Breast epithelium (tissue), 4 donors: ENCODE results near the gene BUB1. TPM values are rescaled to one million over a fixed set of nuclear protein-coding genes. Genes with fewer than 3 reads are reported as not detected.

Source experiments
- DNase-seq, 2 donors: peaks; one replicate each; pipeline ENCODE4 v3.0.0-alpha.2; 2019; ENCODE audit warnings: low spot score in 2 of 2
- H3K27ac ChIP-seq, 2 donors: fragments of 200-600 bp; sonication (generic) in 1 of 2; one replicate each; pipeline ENCODE4 v1.5.1; 2016 to 2019; ENCODE audit warnings: mild to moderate bottlenecking in 1 of 2
- H3K27me3 ChIP-seq, 2 donors: fragments of 200-600 bp; sonication (generic) in 1 of 2; one replicate each; pipeline versions ENCODE4 v1.5.1 to v1.6.0; 2017 to 2019; ENCODE audit warnings: control low read depth in 1 of 2, mild to moderate bottlenecking in 1 of 2
- H3K36me3 ChIP-seq: fragments of 200-600 bp; one replicate; pipeline ENCODE4 v1.5.1; 2019
- H3K4me1 ChIP-seq, 2 donors: fragments of 200-600 bp; sonication (generic); one replicate each; pipeline ENCODE4 v1.5.1; 2016 to 2019; ENCODE audit warnings: control low read depth in 1 of 2
- H3K4me3 ChIP-seq, 3 donors: fragments of 200-600 bp; sonication (generic); 1 replicate in 2 of 3; 2 replicates in 1 of 3; pipeline ENCODE4 v1.5.1; 2016 to 2019; ENCODE audit warnings: mild to moderate bottlenecking in 3 of 3, moderate library complexity in 2 of 3
- H3K9me3 ChIP-seq, 2 donors: fragments of 200-600 bp; sonication (generic) in 1 of 2; one replicate each; pipeline ENCODE4 v1.5.1; 2016 to 2019; ENCODE audit warnings: control low read depth in 1 of 2
- POLR2A ChIP-seq: fragments of 450-650 bp; IDR thresholded peaks from one replicate; pipeline ENCODE4 v1.6.1; 2016; ENCODE audit warnings: antibody characterized with exemption, mild to moderate bottlenecking, moderate library complexity
- POLR2AphosphoS5 ChIP-seq, 3 donors: sonication (generic); formaldehyde crosslinking; IDR thresholded peaks; one replicate each; pipeline ENCODE4 v1.6.1; 2017; ENCODE audit warnings: antibody characterized with exemption in 3 of 3
- intact Hi-C: fragments of 100-400 bp; cut with DNase I; formaldehyde crosslinking; loops from one replicate; pipeline ENCODE4 v1.15.1; 2023; ENCODE audit warnings: low total_unique reads
- total RNA-seq, 3 donors: library from RNA; depleted of rRNA; stranded (reverse); fragments of >200 nt; gene quantifications; one replicate each; pipeline ENCODE4 v1.1.0, GENCODE V29; 2016
- TF ChIP-seq, protein P1 (sequence below), 3 donors: fragments of 450-650 bp; IDR thresholded peaks; one replicate each; pipeline ENCODE4 v1.5.1; 2016 to 2017; ENCODE audit warnings: antibody characterized with exemption in 3 of 3, mild to moderate bottlenecking in 3 of 3, moderate library complexity in 3 of 3

BUB1 gene
- total RNA-seq, 3 donors from 2014 or later, result 0.66 to 2.5 (median 2.2) TPM

DNA sequence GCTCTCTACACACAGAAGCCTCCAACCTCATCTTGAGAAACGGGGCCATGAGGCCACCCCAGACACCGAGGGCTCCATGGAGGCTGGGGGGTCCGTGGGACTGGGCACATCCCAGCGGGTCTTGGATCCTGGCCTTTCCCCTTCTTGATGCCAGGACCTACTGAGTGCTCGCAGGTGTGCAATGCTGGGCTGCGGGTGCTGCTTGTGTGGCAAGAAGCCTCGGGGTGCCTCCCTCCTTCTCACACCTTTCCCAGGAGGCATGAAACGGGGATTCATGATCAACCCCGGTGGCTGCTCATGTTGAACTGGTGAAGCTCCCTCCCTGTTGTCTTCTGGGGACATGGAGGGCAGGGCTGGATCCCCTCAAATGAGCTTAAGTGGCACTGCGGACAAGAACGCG is 2.0 kb upstream of the BUB1 start:
- no peak overlapping the region for H3K4me3 ChIP-seq
- H3K4me1 ChIP-seq, result no peaks in the 10 kb centered on the region
- intact Hi-C loops, result no loop called here
- no peaks in the 10 kb centered on the region for H3K27me3 ChIP-seq
- H3K36me3 ChIP-seq, result no peaks in the 10 kb centered on the region
- H3K27ac ChIP-seq, result no peak overlapping the region
- no peaks in the 10 kb centered on the region for H3K9me3 ChIP-seq
- no peak for DNase-seq
- TF ChIP-seq, protein P1, sequence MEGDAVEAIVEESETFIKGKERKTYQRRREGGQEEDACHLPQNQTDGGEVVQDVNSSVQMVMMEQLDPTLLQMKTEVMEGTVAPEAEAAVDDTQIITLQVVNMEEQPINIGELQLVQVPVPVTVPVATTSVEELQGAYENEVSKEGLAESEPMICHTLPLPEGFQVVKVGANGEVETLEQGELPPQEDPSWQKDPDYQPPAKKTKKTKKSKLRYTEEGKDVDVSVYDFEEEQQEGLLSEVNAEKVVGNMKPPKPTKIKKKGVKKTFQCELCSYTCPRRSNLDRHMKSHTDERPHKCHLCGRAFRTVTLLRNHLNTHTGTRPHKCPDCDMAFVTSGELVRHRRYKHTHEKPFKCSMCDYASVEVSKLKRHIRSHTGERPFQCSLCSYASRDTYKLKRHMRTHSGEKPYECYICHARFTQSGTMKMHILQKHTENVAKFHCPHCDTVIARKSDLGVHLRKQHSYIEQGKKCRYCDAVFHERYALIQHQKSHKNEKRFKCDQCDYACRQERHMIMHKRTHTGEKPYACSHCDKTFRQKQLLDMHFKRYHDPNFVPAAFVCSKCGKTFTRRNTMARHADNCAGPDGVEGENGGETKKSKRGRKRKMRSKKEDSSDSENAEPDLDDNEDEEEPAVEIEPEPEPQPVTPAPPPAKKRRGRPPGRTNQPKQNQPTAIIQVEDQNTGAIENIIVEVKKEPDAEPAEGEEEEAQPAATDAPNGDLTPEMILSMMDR (IDR thresholded peaks at IDR 0.05), result no peak
- TF ChIP-seq POLR2AphosphoS5 (IDR thresholded peaks at IDR 0.05) (no peak), POLR2A (no peak)

GRCh38 chr2:110679337-110679707 is 1.5 kb upstream of the BUB1 start:
- no peaks in the 10 kb centered on the region for H3K9me3 ChIP-seq
- intact Hi-C loops, result no loop called here
- H3K36me3 ChIP-seq, result no peaks in the 10 kb centered on the region
- no peak for TF ChIP-seq POLR2A
- no peak for TF ChIP-seq POLR2AphosphoS5 (IDR thresholded peaks at IDR 0.05)
- TF ChIP-seq, protein P1 (IDR thresholded peaks at IDR 0.05), result no peak
- H3K4me3 ChIP-seq, result peak overlapping the region in 1 of 3 donors; percentile 69
- H3K27ac ChIP-seq, result no peak overlapping the region
- no peaks in the 10 kb centered on the region for H3K27me3 ChIP-seq
- DNase-seq, result no peak
- H3K4me1 ChIP-seq, result no peaks in the 10 kb centered on the region

DNA sequence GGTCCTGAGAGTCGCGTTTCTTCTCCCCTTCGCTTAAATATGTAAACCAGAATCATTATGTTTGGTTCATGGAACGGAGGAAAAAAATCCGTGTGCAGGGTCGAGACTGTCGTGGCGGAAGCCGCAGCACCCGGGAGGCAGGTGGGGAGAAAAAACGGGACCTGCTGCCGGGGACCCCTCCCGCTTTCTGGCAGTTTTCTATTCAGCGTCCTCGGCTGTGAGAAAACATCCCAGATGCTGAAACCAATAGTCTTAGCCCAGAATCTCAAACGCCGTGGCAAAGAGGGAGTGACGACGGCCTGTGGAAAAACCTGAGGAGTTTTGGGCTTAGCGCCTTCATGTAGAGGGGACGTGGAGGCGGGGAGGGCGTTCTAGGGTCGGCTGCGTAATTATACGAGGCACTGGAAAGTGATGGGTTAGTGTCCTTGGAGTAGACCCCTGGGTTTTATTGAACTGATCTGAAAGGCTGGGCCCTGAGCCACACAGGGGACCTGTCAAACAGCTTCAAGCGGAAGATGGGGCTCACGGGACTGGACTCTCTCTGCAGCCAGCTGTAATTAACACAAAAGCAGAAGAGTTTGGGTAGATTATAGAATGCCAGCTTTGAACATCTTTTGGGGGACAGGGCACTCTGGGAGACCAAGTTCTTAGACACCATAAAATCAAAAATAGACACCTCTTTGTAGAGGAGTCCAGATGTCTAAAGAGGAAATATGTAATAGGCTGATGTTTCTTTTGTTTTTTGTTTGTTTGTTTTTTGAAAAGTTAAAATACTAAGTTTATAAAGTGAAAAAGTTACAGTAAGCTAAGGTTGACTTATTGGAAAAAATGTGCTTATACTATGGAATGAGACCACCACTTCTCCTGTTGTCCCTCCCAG is 834 bp upstream of the BUB1 start:
- no peaks in the 10 kb centered on the region for H3K27me3 ChIP-seq
- no peaks in the 10 kb centered on the region for H3K36me3 ChIP-seq
- H3K27ac ChIP-seq, result peak overlapping the region; percentile 78 to 87
- H3K9me3 ChIP-seq, result no peaks in the 10 kb centered on the region
- no peaks in the 10 kb centered on the region for H3K4me1 ChIP-seq
- no peak for DNase-seq
- intact Hi-C loops, result no loop called here
- H3K4me3 ChIP-seq, result peak overlapping the region; percentile 69 to 76 (median 70)
- TF ChIP-seq, protein P1 (IDR thresholded peaks at IDR 0.05), result no peak
- no peak for TF ChIP-seq POLR2AphosphoS5 (IDR thresholded peaks at IDR 0.05)
- TF ChIP-seq POLR2A, result no peak

- H3K27ac ChIP-seq, result no peak overlapping the region
- no peaks in the 10 kb centered on the region for H3K27me3 ChIP-seq
- DNase-seq, result no peak
- TF ChIP-seq POLR2AphosphoS5 (IDR thresholded peaks at IDR 0.05) (no peak), POLR2A (no peak)
- TF ChIP-seq, protein P1 (IDR thresholded peaks at IDR 0.05), result no peak
- no peaks in the 10 kb centered on the region for H3K4me1 ChIP-seq
- H3K4me3 ChIP-seq, result no peak overlapping the region
- intact Hi-C loops, result no loop called here
- H3K36me3 ChIP-seq, result no peaks in the 10 kb centered on the region
- no peaks in the 10 kb centered on the region for H3K9me3 ChIP-seq
These were observed 783 bp downstream of the BUB1 start for GRCh38 chr2:110677080-110677479.

- Histone ChIP-seq H3K27me3 (no peaks in the 10 kb centered on the region), H3K9me3 (no peaks in the 10 kb centered on the region), H3K4me3 (no peak overlapping the region), H3K36me3 (no peaks in the 10 kb centered on the region), H3K27ac (no peak overlapping the region), H3K4me1 (no peaks in the 10 kb centered on the region)
- DNase-seq, result no peak
- TF ChIP-seq POLR2A, result no peak
- TF ChIP-seq POLR2AphosphoS5 (IDR thresholded peaks at IDR 0.05), result no peak
- TF ChIP-seq, protein P1 (IDR thresholded peaks at IDR 0.05), result no peak
- intact Hi-C loops, result no loop called here
These were observed 2.2 kb downstream of the BUB1 start for GRCh38 chr2:110675679-110676078.
